ENCODE results near the gene HECTD3. TPM values are rescaled to one million over a fixed set of nuclear protein-coding genes. Genes with fewer than 3 reads are reported as not detected.

HECTD3 gene
- total RNA-seq = 32.3 and 35.0 TPM in 2 replicates

DNA sequence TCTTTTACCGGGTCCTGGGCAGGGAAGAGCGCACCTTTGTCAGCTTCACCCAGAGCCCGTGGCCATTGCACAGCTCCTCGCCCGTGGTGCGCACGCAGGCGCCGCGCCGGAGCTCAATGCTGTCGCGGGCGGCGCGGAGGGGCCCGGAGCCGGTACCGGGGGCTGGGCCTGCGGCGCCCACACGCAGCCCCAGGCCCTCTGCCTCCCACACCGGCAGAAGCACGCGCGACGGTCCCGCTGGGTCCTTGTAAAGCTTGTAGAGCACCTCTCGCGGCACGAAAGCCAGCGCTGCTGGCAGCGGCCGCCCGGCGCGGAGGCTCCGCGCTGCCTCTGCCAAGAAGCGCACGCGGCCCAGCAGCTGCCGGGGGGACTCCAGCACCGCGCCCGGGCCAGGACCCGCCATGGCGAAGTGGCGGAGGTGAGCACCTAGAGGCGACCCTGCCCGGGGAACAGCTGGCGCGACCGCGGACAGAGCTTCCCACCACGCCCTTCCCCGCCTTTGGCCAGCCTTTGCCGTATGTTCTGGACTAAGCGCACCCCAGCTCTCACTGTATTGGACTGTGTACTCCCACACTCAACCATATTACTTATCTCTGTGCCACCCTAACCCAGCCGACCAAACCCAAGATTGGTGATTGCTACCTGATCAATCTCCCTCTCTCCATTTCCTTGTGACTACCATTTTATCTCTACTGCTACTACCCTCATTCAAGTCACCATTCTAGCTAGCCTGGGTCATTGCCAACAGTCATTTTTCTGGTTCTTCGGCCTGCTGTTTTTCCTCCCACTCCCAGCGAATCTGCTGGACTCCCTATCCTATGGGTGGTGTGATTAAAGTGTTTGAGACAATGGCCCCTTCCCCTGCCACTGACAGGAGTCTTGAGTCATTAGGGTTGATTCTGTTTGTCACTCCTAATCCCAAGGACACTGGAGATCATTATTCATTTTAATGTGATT lies at the start of gene HECTD3:
TSS of gene HECTD3 (minus strand) at position 470 of the 957 bp plus-strand sequence. CDS start at position 403, 67 bp downstream.
- intact Hi-C loops (cut with micrococcal nuclease) = loop anchor here (2.0 to 5.0 kb wide), 5 partner anchors 174 to 280 kb away; partner anchors contain the start of genes BEST4, PLK3, RNU5D-1 and ZSWIM5

DNA sequence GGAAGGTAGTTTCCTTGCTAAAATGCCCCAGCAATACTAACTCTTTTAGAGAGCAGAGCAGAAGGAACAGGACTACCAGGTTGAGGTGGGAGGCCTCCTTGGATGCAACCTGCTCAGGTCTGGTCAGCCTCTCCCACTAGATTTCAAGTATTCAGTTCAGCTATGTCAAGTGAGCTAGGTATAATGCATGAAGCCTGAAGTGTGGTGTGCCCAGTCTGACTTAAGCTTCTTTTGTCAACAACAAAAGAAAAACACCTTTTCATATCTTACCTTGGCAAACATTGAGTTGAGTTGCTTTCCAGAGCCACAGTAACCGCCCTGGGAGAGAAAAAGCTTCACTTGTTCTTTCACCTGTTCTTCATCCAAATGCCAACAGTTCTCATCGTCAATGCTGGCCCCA lies 48.7 kb upstream of the HECTD3 start:
- intact Hi-C loops (cut with micrococcal nuclease) = no loop called here

DNA sequence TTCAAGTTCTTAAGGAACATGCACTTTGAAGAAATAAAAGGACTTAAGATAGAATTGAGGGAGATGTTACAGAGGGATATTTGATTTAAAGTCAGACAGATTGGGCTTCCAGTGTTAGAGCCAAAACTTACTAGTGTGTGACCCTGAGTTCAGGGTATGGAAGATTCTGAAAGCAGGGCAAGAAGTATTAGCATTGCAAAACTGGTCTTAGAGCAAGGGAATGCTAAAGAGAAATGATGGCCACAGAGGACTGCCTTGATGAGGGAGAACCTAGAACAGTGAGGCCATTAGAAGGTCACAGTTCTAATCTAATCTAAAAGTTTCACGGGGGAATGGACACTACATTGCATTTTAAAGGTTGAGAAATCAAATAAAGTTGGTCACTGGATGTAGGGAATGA lies 46.4 kb upstream of the HECTD3 start:
- intact Hi-C loops (cut with micrococcal nuclease) = no loop called here

DNA sequence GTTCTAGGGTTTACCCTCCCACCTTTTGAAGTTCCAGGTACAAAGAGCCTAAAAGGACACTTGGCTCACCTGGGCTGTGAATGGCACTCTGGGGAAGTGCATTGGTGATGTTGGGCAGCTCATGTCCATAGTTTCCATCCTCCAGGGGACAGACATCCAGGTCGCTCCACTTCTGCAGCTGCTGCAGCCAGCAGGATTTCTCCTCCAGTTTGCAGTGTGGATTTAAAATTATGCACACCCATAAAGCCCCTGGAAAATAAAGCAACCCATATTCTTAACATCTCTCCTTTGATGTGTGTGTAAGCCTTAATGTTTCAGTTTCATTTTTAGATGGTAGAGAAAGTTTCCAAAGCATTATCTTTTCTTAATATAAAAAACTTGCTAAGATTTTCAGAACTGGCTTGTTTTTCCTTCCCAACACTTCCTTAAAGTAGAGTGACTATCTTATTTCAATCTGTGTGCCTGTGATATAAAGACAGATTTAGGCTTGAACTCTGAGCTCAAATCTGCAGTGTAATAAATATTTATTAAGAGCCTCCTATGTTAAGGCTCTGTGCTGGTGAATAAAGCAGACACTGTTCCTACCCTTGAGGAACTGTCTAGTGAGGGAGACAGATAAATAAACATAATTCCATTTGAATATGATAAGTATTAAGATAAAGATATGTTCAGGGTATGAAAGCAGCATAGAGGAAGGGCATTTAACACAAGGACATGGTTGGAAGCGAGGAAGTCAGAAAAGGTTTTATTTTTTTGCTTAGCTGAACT lies 40.1 kb upstream of the HECTD3 start:
- intact Hi-C loops (cut with micrococcal nuclease) = no loop called here

DNA sequence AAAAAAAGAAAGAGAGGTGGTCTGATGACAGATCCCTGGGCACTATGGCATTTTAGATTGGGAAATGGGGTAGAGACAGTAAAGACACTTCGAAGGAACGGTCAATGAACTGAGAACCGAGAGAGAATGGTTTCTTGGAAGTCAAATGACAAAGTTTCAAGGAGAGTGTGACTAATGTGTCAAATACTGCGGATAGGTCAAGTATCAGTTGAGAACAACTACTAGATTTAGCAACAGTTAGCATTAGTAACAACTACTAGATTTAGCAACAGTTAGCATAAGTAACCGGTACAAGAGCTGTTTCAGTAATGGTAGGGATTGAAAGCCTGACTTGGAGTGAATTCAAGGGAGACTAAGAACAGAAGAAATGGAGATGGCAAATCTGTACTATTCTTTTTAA lies 35.9 kb upstream of the HECTD3 start:
- intact Hi-C loops (cut with micrococcal nuclease) = no loop called here

DNA sequence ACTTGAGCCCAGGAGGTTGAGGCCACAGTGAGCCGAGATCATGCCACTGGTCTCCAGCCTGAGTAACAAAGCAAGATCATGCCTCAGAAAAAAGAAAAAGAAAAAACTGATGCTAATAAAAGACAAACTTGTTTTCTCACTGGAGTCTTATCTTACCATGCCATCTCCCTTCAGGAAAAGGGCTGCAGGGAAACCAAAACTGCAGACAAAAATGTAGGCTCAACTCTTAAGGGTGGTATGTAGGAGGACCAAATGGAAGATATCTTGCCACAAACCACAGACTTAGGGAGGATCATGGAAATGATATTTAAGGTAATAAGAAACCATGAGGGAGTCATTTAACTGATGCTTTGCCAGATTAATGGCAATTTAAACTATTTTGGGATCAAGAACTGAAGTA lies 33.8 kb upstream of the HECTD3 start:
- intact Hi-C loops (cut with micrococcal nuclease) = no loop called here

DNA sequence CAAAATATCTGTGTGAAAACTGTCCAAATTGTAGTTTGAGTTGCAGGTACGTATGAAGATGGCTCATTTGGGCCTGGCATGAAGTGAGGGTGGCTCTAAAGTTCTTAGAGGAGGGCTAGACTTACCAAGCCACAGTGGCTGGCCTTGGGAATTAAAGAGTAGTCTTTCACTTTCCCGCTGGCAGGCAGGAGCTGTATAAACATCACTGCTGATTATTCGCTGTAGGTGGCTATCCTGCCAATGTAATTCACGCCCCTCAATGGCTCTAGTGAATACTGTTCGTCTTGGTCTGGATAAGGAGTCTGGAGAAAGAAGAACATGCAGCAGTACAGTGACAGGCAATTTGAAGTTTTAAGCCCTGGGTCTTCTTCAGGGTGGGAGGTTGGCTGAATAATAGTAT lies 32.0 kb upstream of the HECTD3 start:
- intact Hi-C loops (cut with micrococcal nuclease) = no loop called here

DNA sequence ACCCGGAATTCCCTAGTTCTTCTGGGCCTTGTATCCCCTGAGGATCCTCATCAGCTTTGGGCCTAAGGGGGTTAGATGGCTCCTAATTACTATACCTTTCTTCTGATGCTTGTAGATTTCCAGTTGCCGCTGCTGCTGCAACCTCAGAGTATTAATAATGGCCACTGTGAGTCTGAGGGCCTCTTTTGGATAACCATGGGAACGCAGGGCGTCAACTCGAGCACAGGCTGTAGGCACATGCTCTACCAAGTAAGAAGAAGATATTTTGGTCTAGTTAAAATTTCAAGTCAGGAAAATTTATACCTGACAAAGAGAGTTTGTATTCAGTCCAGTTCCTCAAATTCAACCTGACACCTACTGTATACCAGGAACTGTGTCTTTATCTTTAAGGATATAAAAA lies 29.2 kb upstream of the HECTD3 start:
- intact Hi-C loops (cut with micrococcal nuclease) = no loop called here

DNA sequence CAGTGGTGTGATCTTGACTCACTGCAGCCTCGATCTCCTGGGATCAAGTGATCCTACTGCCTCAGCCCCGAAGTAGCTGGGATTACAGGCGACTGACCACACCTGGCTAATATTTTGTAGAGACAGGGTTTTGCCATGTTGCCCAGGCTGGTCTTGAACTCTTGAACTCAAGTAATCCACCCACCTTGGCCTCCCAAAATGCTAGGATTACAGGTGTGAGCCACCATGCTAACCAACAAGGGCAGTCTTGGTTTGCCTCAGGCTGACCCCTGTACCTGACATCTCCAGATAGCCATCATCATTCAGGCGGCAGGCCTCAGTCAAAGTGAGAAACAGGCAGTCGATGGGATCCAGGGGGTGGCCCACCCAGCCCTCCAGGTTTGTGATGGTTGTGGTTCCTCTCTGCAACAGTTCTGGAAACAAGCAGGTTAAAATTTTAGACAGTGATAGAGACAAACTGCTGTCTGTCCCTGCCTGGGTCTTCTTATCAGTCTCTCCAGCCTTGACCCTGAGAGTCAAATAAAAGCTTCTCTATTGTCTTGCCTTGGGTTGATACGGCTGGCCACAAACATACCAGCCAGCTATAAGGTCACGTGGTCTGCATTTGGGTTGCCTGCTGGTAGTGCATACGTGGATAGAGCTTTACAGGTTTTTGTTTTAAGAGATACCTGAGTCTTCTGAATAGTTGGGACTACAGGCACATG lies 27.7 kb upstream of the HECTD3 start:
- intact Hi-C loops (cut with micrococcal nuclease) = no loop called here

DNA sequence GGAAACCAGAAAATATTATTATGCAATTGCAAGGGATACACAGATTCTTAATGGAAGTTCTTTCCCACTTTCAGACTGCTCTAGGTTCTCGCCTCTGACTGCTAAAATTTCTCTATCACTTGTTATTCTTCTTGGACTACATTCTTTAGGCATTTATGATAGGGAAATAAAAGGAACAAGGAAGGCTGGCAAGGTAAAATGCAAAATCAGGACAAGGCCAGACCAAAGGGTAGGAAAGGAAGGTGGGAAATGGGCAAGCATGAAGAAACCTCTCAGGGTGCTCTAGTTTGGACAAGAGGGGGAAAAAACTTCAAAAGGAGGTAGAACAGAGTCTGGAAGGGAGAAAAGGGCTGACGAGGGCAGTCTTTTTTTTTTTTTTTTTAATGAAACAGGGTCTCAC lies 27.1 kb upstream of the HECTD3 start:
- intact Hi-C loops (cut with micrococcal nuclease) = no loop called here

DNA sequence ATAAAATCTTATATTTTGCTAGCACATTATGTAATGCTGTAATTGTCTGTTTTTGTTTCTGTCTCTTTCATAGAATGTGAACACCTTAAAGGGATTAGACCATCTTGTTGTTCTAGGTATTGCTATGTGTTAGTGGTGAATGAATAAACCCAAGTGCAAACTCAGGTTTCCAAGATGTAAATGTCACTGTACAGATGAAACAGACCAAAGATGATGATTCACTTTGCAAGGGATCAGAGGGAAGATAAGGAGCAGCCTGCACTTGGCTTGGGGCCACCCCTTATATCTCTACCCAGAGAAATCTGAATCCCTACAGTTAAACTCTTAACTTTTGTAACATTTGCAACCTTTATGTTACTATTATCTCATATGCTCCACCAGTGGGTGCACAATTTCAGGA lies 26.3 kb upstream of the HECTD3 start:
- intact Hi-C loops (cut with micrococcal nuclease) = no loop called here

DNA sequence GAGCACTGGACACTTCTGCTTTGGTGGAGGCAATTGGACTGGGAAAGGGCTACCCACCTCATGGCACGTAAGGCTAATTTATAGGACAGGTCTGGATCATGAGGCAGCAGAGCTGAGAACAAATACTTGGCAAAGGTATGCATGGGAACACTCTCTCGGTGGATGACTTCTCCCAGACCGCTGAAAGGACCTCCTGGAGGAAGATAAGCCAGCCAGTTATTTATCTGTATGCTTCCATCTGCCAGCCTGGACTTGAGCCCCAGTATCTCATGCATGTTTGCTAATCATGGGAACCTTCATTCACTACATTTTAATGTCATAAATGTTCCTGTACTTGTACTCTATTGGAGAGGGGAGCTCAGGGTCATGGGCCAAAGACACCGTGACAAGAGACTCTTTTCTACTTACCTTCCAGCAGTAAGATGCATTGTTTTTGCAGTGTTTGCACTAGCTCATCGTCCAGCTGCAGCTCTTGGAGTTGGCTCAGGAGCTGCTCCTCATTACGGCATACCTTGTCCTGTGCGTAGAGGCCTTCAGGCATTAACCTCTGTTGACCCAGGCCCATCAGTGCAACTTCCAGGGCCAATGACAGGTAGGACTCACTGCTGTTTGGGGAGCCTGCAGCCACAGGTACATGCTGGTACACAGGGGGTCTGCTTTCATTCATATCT lies 24.6 kb upstream of the HECTD3 start:
- intact Hi-C loops (cut with micrococcal nuclease) = no loop called here

DNA sequence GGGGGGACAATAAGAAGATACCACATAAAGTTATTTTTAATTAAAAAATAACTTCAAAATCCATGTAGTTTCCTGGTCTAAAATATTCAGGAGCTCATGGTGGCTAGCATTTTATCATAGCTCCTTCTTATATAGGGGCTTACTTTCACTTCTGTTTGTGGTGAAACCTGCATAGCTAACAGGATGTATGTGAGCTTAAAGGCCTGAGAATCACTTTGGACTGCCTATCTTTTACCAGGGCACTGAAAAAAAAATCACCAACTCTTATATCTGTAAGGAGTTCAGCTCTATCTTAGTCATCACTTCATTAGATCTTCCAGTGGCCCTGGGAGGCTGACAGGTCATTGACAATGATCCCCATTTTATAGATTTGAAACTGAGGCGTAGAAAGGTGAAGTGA lies 22.2 kb upstream of the HECTD3 start:
- intact Hi-C loops (cut with micrococcal nuclease) = no loop called here

DNA sequence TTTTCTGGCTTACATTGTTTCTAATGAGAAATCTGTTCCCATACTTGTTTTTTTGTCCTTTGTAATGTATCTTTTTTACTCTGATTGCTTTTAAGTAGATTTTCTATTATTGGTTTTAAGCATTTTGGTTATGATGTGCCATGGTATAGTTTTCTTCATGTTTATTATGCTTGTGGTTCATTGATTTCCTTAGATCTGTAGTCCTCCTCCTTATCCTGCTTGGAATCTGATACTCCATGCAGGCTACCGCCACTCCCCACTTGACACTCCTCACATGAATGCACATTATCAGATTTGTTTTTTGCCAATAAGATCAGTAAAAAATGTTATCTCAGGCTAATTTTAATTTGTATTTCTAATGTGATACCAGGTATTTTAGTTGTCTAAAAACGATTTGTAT lies 21.7 kb upstream of the HECTD3 start:
- intact Hi-C loops (cut with micrococcal nuclease) = no loop called here

DNA sequence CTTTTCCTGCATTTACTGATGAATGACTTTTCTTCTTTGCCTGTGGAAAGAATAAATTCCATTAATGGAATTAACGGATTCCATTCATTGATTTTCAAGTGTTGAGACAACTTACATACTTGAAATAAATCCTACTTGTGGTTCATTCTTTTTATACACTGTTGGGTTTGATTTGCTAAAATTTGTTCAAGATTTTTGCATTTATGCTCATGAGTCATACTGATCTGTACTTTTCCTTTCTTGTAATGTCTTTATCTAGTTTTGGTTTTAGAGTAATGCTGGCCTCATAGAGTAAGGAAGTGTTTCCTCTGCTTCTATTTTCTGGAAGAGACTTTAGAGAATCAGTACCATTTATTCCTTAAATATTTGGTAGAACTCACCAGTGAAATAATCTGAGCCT lies 15.3 kb upstream of the HECTD3 start:
- intact Hi-C loops (cut with micrococcal nuclease) = no loop called here

DNA sequence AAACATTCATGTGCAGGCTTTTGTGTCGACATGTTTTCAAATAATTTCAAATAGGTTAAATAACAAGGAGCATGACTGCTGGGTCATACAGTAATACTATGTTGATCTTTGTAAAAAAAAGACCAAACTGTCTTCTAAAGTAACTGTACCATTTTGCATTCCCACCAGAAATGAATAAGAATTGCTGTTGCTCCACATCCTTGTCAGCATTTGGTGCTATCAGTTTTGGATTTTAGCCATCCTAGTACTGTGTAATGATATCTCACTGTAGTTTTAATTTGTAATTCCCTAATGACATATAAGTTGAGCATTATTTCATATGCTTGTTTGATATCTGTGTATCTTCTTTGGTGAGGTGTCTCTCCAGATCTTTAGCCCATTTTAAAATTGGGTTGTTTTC lies 12.5 kb upstream of the HECTD3 start:
- intact Hi-C loops (cut with micrococcal nuclease) = no loop called here

DNA sequence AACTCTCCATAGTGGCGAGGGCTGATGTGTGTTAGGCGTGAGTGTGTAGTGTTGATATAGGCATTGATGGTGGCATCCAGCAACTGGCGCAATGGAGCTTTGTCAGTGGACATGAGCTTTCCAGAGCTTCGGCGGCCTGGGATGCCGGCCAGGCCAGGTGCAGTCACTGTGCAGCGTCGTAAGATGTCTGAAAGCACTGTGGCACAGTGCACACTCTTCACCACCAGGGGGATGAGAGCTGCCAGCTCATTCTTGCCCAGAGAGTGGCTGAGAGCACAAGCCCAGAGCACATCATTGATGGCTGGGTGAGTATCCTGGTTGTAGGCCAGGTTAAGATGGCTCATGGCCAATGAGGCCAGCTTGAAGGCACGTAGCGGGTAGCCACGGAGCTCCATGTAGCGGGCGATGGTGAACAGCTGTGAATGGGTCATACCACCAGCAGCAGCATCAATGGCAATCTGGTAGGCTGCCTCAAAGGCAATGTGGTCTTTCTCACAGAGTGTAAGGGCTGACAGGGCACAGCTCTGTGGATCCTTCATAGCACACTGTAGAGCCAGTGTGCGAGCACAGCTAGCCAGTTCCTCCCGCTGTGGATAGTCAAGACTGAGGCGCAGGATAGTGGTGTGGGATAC lies 7.6 kb upstream of the HECTD3 start:
- intact Hi-C loops (cut with micrococcal nuclease) = loop anchor here (1.0 kb wide), 1 partner anchor 282 kb away; no protein-coding TSS in a partner anchor

DNA sequence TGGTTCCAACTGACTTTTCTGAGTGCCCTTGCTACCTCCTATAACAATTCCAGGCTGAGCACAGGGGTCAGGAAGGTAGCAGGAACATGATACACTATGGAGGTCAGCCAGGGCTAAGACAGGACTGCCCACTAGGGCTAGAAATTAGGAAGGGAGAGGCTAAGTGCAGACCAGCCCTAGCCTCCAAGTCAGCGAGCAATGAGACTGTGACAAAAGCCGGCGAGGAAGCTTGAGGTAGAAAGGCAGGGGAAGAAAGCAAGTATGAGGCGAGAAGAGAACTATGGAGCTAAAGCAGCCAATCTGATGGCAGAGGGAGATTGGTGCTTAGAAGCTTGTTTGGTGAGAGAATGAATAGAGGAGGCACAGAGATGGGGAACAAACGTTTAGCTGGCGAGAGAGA lies 5.6 kb upstream of the HECTD3 start:
- intact Hi-C loops (cut with micrococcal nuclease) = no loop called here

DNA sequence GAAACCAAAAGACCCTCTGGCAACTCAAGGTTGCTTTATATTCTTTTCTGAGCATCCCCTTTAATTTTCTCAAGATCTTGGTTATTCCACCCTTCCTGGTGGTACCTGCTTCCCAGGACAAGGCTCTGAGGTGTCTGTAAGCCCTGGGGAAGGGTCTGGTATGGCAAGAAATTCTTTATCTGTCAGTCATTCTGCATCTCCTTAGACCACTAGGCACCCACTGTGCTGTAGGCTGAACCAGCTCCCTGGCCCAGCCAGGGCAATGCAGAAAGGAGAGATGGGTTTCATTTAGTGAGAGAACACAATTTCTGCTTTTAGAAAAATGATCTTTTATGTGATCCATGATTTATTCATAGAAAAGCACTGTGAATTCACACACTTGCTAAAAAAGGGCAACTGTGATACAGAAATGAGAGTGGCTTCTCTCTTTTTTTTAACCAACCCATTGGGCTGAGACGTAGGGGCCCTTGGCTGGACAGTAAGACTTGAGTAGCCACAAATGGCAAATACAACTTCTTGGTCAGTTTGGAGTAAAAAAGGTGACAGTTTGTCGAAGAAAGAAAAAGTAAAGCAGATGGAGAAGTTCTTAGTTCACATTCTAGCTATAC lies 5.1 kb upstream of the HECTD3 start:
- intact Hi-C loops (cut with micrococcal nuclease) = no loop called here

DNA sequence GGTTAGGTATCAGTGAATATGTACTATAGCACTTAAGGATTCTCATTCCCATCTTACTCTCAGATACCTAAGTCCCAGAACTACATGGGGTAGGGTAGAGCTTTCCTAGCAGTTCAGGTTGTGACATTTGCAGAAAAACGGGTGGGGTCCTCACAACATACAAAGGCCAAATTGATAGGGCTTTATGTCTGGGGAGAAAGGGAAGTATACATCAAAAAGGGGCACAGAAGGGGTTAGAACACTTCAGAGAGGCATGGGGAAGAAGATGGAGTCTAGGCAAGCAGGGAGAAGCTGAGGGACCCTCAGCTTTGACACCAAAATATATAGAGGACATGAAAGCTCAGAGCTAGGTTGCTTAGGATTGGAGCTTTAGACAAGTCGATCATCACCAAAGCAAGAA lies 4.6 kb upstream of the HECTD3 start:
- intact Hi-C loops (cut with micrococcal nuclease) = no loop called here
